Measurements from ENCODE around the gene SPECC1.
A peak's percentile ranks its signal among the peaks of the same experiment; 100 is the strongest.

SPECC1 gene

DNA sequence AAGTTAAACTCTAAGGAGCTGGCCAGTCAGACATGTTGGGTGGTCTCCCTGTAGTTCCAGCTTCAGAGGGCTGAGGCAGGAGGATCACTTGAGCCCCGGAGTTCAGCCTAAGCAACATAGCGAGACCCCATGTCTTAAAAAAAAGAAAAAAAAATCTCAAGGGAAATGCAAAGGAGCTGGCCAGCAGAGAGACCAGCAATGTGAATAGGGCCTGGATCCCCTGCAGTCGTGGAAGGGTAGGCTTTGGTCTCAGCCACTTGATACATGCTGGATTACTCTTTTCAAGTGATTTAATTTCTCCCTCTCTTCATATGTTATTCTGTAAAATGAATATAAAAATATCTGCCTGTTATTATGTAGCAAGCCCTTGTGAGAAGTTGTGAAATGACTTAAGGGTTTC lies 207.7 kb downstream of the SPECC1 start:
- DNase-seq (ENCODE audit: extremely low read depth, low read depth), result no peak
- TF ChIP-seq, protein P1, sequence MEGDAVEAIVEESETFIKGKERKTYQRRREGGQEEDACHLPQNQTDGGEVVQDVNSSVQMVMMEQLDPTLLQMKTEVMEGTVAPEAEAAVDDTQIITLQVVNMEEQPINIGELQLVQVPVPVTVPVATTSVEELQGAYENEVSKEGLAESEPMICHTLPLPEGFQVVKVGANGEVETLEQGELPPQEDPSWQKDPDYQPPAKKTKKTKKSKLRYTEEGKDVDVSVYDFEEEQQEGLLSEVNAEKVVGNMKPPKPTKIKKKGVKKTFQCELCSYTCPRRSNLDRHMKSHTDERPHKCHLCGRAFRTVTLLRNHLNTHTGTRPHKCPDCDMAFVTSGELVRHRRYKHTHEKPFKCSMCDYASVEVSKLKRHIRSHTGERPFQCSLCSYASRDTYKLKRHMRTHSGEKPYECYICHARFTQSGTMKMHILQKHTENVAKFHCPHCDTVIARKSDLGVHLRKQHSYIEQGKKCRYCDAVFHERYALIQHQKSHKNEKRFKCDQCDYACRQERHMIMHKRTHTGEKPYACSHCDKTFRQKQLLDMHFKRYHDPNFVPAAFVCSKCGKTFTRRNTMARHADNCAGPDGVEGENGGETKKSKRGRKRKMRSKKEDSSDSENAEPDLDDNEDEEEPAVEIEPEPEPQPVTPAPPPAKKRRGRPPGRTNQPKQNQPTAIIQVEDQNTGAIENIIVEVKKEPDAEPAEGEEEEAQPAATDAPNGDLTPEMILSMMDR (IDR thresholded peaks at IDR 0.05; ENCODE audit: low read depth, low read length), result no peak

DNA sequence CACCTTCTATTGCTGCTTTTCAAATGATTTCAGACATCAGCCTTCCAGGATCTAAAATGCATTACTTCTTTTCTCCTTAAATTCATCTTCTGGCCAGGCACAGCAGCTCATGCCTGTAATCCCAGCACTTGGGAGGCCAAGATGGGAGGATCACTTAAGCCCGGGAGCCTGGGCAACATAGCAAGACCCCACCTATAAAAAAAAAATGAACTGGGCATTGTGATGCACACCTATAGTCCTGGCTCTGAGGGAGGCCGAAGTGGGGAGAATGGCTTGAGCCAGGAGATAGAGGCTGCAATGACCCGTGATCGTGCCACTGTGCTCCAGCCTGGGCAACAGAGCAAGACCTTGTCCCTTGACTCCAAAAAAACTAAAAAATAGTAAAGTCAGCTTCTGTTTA lies 208.5 kb downstream of the SPECC1 start:
- TF ChIP-seq, protein P1 (IDR thresholded peaks at IDR 0.05; ENCODE audit: low read depth, low read length), result no peak
- no peak for DNase-seq (ENCODE audit: extremely low read depth, low read depth)

DNA sequence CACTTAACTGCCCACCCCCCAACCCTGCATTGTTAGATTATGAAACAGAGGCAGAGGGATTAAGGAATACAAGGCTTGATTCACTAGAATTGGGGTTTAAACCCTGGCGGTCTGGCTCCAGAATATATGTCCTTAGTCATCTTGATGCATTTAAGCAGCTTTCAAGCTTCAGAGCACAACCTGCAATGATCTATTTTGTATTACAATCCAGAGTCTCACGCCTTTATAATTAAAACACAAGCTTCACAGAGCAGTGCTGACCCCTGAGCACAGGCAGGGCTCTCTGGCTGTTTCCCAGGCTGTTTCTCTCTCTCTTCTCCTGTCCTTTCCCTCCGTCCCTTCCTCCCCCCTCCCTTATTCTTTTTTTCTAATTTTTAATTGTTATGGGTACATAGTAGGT lies 209.1 kb downstream of the SPECC1 start:
- TF ChIP-seq, protein P1 (IDR thresholded peaks at IDR 0.05; ENCODE audit: low read depth, low read length), result no peak
- DNase-seq (ENCODE audit: extremely low read depth, low read depth), result no peak

DNA sequence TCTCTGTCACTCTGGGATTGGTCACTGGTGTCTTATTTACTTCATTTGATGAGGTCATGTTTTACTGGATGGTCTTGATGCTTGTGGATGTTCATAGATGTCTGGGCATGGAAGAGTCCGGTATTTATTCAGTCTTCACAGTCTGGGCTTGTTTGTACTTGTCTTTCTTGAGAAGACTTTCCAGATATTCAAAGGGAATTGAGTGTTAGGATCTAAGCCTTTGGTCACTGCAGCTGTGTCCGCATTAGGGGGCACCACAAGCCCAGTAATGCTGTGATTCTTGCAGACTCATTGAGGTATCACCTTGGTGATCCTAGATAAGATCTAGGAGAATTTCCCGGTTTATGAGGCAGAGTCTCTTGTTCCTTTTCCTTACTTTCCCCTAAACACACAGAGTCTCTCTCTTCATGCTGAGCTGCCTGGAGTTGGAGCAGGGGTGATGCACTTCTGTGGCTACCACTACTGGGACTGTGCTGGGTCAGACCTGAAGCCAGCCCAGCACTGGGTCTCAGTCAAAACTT lies 214.7 kb downstream of the SPECC1 start:
- no peak for DNase-seq (ENCODE audit: extremely low read depth, low read depth)

DNA sequence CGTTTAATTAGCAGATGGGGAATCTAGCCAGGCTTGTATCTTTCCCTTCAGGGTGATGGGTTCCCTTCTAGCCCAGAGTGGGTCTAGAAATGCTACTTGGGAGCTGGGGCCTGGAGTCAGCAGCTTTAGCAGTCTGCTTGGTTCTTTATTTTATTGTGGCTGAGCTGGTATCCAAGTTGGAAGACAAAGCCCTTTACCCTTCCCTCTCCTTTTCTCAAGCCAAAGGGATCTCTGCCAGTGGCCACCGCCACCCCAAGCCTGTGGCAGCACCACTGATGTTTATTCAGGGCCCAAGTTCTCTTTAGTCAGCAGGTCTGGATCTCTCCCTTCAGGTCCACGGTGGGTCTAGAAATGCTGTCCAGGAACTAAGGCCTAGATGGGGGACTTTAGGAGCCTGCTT lies 215.2 kb downstream of the SPECC1 start:
- TF ChIP-seq, protein P1 (IDR thresholded peaks at IDR 0.05; ENCODE audit: low read depth, low read length), result no peak

More for the DNA sequence above, 214.7 kb downstream of the SPECC1 start:
- TF ChIP-seq, protein P1 (IDR thresholded peaks at IDR 0.05; ENCODE audit: low read depth, low read length), result no peak

DNA sequence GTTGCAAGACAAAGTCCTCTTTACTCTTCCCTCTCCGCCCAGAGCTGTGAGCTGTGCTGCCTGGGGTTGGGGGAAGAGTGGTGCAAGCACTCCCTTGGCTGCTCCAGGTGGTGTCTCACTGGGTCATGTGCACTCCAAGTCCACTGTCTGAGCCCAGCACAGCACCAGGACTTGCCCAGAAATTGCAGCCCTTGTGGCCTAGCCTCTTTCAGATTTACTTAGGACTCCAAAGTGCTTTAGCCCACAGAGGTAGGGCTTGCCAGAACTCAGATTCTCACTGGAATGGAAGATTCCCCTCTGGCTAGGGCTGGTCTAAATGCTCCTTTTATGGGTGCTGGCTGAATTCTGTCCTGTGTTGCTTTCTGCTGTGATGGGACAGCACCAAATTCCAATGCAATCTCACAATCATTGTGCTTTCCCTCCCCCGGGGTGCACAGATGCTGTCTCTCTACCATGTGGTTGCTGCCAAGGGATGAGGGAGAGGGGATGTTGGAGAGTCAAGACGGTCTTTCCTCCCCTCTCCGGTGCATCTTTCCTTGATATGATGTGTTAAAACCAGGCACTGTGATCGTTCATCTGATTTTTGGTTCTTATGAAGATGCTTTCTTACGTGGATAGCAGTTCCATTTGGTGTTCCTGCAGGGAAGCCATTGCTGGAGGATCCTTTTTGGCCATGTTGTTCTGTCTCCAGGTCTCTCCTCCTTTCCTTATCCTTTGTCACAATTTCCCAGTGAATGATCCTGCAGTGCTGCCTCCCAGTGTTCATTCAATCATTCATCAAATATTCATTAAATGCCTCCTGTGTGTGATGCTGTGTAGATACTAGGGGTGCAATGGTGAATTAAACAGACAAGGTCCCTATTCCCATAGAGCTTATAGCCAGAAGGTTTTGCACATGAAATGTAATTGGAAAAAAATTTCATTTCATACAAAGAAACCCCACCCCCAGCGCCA lies 216.3 kb downstream of the SPECC1 start:
- TF ChIP-seq, protein P1 (IDR thresholded peaks at IDR 0.05; ENCODE audit: low read depth, low read length), result peak; percentile 5; the same call in 1 of the 2 replicates
- DNase-seq (ENCODE audit: extremely low read depth, low read depth), result no peak

More for the DNA sequence above, 215.2 kb downstream of the SPECC1 start:
- DNase-seq (ENCODE audit: extremely low read depth, low read depth), result no peak

Measured in AG09319 (cell line).